GM19452 (cell line): Measurements from ENCODE around the gene PSMD9.
"Not testable (repeated sequence)": the region's sequence is repeated elsewhere in the genome, so short reads cannot be mapped to it uniquely, and the experiment has no call there.

Experiments used
- ATAC-seq: cut with Tn5 transposase; IDR thresholded peaks from one replicate; pipeline ENCODE4 v1.9.1; 2021; ENCODE audit not compliant: unreplicated experiment

The PSMD9 gene

DNA sequence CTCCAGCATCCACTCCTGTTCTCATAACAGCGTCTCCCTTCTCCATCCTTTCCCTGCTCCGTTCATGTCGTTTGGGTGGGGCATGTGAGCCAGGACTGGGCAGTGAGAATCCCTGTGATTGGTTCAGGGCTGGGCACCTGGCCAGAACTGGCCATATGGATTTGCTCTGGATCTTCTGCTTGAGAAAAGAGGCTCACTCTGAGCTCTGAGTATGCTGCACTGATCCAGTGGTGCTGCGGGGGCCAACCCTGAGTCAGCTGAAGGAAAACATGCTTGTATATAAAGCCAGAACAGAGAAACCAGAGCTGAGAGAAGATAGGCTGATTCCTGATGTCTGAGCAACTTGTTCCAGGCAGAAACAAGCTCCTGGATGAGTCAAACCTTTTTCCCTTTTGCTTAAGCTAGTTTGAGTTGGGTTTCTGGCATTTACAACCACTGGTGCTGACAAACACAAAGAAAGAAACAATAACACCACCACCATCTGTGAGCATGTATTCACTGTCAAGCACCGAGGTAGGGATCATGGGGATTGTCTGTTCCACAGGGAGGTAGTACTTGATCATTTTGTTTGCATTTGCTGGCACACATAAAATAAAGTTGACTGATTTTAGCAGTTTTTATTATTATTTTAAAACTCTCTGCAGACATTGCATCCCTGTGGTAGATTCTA lies 15.9 kb upstream of the PSMD9 start:
- no peak for ATAC-seq

DNA sequence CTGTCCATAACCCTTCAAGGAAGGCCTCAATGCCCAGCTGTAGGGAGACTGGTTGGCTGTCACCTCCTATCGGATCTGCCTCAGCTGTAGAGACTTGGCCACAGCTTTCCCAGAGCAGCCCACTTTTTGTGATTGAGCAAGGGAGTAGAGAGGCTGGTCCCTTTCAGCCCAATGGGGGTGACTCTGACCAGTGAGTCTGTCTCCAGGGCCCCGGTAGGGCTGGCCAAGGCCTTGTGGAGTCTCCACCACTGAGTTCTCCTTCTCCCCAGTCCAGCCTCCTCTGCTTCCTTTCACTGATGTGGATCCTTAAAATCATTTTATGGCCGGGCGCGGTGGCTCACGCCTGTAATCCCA lies 15.4 kb upstream of the PSMD9 start:
- no peak for ATAC-seq

DNA sequence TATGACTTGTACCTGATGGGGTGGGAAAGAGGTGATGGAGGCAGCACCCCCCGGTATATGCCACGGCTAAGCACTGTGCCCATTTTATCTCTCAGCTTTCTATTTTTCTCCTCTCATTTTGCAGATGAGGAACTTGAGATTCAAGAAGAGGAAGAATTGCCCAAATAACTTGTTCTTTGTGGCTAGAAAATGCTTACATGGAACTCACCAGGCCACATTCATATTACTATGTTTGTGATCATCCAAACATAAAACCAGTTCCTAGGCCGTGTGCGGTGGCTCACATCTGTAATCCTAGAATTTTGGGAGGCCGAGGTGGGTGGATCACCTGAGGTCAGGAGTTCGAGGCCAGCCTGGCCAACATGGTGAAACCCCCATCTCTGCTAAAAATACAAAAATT lies 14.5 kb upstream of the PSMD9 start:
- ATAC-seq, result no peak

DNA sequence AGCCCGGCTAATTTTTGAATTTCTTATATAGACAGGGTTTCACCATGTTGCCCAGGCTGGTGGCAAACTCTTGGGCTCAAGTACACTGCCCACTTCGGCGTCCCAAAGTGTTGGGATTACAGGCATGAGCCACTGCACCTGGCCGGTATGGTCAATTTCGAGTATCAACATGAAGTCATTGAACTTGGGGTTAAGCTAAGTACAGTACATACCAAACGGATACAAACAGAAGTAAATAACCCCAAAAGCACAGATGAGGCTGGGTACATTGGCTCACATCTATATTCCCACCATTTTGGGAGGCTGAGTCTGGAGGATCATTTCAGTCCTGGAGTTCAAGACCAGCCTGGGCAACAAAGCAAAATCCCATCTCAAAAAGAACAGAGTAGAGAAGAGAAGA lies 13.0 kb upstream of the PSMD9 start:
- ATAC-seq, result no peak

DNA sequence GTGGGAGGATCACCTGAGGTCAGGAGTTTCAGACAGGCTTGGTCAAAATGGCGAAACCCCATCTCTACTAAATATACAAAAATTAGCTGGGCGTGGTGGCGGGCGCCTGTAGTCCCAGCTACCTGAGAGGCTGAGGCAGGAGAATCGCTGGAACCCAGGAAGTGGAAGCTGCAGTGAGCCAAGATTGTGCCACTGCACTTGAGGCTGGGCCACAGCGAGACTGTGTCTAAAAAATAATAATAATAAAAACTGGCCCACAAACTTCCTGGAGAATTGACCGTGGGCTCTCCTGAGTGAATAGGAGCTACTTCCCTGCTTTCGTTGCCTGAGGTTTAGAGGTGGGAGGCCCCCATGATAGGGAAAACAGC lies 12.5 kb upstream of the PSMD9 start:
- ATAC-seq, result not testable (repeated sequence)

DNA sequence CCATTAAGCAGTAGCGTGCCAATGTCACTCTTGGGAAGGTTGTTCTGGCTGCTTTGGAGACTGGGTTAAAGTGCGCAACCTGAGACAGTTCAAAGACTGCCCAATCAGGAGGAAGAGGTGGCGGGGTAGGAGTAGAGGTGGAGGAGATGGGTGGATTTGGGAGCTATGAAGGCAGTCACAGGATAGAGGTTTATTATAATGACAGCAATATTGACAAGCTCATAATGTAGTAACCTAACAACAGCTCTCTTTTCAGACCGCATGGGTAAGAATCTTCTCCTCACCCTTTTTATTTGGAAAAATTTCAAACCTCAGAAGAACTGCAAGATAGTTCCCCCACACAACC lies 5.3 kb upstream of the PSMD9 start:
- ATAC-seq, result no peak

DNA sequence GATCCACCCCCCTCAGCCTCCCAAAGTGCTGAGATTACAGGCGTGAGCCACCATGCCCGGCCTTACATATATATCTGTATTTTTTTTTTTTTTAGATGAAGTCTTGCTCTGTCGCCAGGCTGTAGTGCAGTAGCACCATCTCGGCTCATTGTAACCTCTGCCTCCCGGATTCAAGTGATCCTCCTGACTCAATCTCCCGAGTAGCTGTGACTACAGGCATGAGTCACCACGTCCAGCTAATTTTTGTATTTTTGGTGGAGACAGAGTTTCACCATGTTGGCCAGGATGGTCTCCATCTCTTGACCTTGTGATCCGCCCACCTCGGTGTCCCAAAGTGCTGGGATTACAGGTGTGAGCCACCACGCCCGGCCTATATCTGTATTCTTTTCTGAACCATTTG lies 3.5 kb upstream of the PSMD9 start:
- not testable (repeated sequence) for ATAC-seq

DNA sequence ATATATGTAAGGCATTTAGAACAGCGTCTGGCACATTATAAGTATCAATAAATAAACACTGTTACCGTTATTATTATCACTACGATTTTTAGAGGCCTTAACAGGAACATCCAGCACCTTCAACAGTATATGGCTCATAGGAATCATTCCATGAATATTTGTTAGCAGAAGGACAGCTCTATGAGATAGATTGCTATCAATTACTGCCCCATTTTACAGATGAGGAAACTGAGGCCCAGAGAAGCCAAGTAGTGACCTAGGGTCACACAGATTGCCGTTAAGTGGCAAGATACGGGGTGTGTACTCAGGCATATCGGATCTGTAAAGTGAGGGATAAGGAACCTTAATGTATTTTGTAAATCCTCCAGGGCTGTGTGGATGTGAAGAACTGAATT lies 510 bp upstream of the PSMD9 start:
- ATAC-seq, result no peak

DNA sequence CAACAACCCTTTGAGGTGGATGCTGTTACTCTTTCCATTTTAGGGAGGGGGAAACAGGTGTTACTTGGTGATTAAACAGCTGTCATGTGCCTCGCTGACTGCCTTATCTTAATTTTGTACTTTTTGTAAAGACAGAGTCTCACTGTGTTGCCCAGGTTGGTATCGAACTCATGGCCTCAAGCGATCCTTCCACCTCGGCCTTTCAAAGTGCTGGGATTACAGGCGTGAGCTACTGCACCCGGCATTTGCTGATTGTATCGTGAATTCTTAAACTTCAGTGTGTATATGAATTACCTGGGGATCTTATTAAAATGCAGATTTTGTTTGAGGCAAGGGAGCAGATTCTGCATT lies 659 bp downstream of the PSMD9 start:
- no peak for ATAC-seq

DNA sequence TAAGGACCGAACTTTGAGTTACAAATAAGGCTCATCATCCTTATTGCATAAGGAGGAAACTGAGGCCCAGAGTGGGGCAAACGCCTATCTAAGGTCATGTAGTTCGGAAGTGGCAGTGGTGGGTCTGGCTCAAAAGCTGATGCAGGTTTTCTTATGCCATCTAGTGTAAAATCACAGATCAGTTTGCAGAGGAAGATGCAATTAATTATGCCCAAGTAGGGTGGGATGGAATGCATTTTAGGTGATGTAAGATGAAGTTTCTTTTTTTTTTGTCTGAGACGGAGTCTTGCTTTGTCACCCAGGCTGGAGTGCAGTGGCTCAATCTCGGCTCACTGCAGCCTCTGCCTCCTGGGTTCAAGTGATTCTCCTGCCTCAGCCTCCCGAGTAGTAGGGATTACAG lies 1.1 kb downstream of the PSMD9 start:
- not testable (repeated sequence) for ATAC-seq

DNA sequence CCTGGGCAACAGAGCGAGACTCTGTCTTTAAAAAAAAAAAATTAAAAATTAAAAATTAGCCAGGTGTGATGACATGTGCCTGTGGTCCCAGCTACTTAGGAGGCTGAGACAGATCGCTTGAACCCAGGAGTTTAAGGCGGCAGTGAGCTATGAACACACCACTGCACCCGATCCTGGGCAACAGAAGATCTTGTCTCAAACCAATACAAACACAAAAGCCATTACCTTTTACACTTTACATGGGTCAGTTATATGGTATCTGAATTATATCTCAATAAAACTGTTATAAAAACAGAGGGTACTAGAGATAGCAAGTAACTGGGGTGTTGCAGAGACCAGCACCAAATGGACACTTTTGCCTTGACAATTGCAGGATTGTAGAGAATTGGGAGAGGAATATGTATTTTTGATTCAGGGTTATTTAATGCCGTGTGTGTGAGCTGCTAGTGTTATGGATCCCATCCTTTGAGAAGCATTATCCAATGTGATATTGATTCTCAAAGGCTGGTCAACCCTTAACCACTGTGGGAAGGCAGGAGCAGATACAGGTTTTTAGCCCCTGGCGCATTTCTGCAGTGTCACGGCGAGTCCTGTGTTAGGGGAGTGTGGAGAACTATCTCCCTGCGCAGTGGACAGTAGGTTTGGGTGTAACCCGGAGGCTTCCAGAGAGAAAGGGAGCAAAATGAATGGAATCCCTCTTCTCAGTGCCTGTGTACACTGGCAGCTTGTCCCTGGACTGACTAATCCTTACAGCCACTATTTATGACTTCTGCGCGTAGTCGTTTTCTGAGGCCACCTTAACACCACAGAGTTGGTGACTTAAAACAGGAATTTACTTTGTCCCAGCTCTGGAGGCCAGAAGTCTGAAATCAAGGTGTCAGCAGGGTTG lies 4.3 kb downstream of the PSMD9 start:
- ATAC-seq, result no peak

DNA sequence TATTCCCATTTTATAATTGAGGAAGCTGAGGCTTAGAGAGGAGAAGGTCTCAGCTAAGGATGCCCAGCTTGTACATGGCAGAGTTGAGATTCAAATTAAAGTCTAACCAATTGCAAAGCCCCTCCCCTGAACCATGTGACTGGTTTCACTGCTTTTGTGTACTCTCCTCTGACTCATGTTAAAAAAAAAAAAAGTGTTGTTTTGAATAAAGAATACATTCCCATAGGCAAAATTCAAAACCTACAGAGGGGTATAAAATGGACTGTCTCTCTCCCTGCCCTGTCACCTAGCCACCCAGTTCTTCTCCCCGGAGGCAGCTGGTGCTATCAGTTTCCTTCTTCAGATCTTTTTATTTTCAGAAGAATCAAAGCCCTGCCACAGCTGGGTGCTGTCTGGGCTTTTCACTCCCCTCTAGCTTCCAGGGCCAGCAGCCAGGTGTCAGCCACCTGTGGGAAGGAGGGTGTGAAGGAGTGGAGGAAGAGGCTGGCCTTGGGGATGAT lies 5.4 kb downstream of the PSMD9 start:
- ATAC-seq, result no peak

DNA sequence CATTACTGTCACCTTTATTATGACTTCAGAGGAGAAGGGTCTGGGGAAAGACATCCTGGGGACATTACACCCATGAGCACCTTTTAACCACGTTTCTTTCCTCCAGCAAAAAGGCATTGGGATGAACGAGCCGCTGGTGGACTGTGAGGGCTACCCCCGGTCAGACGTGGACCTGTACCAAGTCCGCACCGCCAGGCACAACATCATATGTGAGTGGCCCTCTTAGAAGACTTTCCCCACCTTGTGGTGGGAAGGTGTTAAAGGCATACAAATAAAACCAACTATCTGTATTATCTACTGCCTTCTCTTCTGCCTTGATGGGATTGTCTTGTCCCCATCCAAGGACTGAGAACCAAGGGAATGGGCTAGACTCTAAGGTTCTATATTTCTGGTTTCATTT lies 6.0 kb downstream of the PSMD9 start:
- no peak for ATAC-seq

DNA sequence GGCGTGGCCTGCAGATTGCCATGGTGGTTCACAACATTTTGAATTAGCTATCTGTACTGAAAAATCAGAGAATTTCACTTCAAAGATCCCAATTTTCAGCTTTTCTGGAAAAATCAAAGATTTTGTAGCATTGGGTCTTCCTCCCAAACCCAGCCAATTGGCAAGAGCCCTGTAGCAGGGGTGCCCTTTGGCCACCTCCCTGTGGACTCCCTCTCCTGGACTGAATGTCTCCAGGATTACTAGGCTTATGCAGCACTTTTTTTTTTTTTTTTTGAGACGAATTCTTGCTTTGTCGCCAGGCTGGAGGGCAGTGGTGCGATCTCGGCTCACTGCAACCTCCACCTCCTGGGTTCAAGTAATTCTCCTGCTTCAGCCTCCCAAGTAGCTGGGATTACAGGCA lies 9.7 kb downstream of the PSMD9 start:
- no peak for ATAC-seq

DNA sequence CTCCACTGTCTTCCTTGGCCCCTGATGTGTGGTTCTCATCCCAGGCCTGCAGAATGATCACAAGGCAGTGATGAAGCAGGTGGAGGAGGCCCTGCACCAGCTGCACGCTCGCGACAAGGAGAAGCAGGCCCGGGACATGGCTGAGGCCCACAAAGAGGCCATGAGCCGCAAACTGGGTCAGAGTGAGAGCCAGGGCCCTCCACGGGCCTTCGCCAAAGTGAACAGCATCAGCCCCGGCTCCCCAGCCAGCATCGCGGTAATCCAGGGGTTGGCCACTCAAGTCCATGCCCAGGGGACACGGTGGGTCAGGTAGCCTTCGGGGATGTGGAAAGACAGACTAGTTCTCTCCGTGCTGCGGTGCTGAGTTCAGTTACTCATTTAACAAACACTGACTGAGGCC lies 11.0 kb downstream of the PSMD9 start:
- no peak for ATAC-seq

DNA sequence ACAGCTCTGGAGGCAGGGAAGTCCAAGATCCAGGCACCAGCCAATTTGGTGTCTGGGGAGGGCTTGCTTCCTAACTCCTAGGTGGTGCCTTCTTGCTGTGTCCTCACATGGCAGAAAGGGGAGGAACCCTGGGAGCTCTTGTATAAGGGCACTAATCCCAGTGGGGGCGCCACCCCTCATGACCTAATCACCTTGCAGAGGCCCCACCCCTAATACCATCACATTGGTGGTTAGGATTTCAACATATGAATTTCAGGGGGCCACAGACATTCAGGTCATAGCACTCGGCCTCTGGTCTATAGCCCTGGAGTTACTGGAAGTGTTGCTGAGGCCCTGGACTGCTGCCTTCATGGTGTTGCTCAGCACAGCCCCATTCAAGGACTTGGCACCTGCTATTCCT lies 14.6 kb downstream of the PSMD9 start:
- no peak for ATAC-seq

DNA sequence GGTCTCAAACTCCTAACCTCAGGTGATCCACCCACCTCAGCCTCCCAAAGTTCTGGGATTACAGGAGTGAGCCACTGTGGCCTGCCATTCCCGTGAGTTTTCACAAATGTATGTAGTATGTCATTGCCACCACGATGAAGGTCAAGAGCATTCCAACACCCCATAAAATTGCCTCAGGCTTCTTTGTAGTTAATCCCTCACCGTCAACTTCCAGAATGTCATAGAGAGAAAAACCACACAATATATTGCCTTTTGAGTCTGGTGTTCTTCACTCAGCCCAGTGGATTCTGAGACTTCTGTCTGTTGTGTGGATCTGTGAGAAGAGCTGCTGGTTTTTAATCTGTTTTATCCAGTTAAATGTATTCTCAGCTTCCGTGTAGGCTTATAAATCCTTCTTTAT lies 17.2 kb downstream of the PSMD9 start:
- ATAC-seq, result no peak

DNA sequence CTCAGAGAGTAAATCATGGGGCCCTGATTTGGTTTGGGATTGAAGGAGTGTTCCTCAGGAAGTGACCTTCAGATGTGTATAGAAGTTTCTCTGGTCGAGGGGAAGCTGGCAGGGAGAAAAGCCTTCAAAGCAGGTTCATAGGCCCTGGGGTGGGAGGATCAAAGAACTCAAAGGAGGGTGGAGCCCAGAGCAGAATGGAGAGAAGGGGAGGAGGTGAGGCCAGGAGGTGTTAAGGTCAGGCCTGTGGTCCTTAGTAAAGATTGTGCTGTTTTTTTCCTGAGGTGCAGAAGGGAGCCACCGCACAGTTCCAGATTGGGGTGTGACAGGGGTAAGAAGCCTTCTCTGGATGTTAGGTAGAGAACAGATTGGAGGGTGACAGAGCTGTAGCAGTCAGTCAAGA lies 20.1 kb downstream of the PSMD9 start:
- ATAC-seq, result no peak

DNA sequence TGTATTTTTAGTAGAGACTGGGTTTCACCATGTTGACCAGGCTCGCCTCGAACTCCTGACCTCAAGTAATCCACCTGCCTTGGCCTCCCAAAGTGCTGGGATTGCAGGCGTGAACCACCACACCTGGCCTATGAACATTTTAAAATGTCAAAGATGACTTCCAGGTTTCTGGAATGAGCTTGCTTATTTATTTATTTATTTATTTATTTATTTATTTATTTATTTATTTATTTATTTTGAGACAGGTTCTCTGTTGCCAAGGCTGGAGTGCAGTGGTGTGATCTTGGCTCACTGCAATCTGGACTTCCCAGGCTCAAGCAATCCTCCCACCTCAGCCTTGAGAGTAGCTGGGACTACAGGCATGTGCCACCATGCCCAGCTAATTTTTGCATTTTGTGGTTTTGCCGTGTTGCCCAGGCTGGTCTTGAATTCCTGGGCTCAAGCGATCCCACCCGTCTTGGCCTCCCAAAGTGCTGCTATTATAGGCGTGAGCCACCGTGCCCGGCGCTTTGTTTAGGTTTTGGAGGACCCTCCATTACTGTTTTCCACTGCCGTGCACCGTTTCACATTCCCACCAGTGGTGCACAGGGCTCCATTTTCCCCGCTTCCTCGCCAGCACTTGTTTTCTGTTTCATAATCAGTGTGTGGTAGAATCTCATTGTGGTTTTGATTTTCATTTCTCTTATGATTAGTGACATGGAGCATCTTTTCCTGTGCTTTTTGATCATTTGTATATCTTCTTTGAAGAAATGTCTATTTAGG lies 23.4 kb downstream of the PSMD9 start:
- no peak for ATAC-seq

DNA sequence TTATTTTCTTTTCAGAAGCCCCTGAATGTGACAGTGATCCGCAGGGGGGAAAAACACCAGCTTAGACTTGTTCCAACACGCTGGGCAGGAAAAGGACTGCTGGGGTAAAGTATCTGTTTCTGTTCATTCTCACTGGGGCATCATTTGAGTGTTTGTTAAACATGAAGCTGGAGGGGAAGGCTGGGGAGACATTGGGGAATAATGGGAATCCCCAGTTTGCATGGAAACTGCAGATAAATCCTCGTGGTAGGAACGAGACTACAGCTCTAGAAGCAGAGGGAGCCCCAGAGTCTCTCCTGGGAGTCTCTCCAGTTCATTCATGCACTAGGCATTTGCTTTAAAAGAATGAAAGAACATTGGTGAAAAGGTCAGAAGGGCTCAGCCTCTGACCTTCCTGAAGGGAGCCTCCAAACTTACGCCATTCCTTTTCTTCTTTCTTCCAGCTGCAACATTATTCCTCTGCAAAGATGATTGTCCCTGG lies 27.3 kb downstream of the PSMD9 start:
- ATAC-seq, result no peak

DNA sequence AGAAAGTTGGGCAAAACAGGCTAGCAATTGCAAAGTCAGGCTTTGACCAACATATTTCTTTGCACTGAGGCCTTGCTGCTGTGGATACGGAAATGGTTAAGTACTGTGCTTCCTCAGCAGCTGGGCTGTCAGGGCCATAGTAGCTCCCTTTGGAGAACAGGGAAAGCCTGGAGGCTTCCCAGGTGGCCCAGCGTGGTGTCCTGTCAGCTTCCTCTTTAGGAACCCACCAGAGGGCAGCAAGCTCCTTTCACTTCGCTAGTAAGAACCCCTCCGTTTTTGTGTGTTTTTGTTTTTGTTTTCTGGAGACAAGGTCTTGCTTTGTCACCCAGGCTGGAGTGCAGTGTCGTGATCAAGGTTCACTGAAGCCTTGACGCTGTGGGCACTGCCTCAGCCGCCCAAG lies 28.1 kb downstream of the PSMD9 start:
- no peak for ATAC-seq
